Upper lobe of left lung (tissue), 6 donors: ENCODE results near the gene HERC3. TPM values are rescaled to one million over a fixed set of nuclear protein-coding genes. Genes with fewer than 3 reads are reported as not detected.

ENCODE experiments used
- ATAC-seq, 2 donors: fragments of 200-7000 bp; cut with Tn5 transposase; one replicate each; pipeline ENCODE4 v1.9.1; 2022; ENCODE audit warnings: mild to moderate bottlenecking in 2 of 2, moderate library complexity in 2 of 2; ENCODE audit not compliant: low FRiP score in 2 of 2
- DNase-seq, 2 donors: peaks; one replicate each; pipeline ENCODE4 v3.0.0-alpha.2; 2019 to 2020
- H3K27ac ChIP-seq, 4 donors: fragments of 200-600 bp; sonication (generic); one replicate each; pipeline ENCODE4 v1.5.1; 2016 to 2019
- H3K27me3 ChIP-seq, 4 donors: fragments of 200-600 bp; sonication (generic); one replicate each; pipeline ENCODE4 v1.5.1; 2017 to 2019
- H3K36me3 ChIP-seq, 4 donors: fragments of 200-600 bp; sonication (generic); one replicate each; pipeline ENCODE4 v1.5.1; 2016 to 2019
- H3K4me1 ChIP-seq, 4 donors: fragments of 200-600 bp; sonication (generic); one replicate each; pipeline ENCODE4 v1.5.1; 2018 to 2019
- H3K4me3 ChIP-seq, 4 donors: fragments of 200-600 bp; sonication (generic); one replicate each; pipeline ENCODE4 v1.5.1; 2017 to 2019; ENCODE audit warnings: mild to moderate bottlenecking in 2 of 4, moderate library complexity in 1 of 4
- H3K9me3 ChIP-seq, 4 donors: fragments of 200-600 bp; sonication (generic); one replicate each; pipeline ENCODE4 v1.5.1; 2018 to 2019
- CTCF ChIP-seq, 6 experiments: fragments of 450-650 bp in 4 of 6; fragments of 200-600 bp in 2 of 6; sonication (generic) in 2 of 6; IDR thresholded peaks; one replicate each; pipeline ENCODE4 v1.5.1; 2016 to 2019; ENCODE audit warnings: antibody characterized with exemption in 6 of 6
- EP300 ChIP-seq, 4 donors: sonication (generic); formaldehyde crosslinking; IDR thresholded peaks; one replicate each; pipeline ENCODE4 v1.5.1; 2017; ENCODE audit warnings: antibody characterized with exemption in 4 of 4, control low read depth in 2 of 4
- POLR2A ChIP-seq, 4 donors: fragments of 450-650 bp; IDR thresholded peaks; one replicate each; pipeline ENCODE4 v1.5.1; 2016 to 2017; ENCODE audit warnings: antibody characterized with exemption in 4 of 4, mild to moderate bottlenecking in 2 of 4
- POLR2AphosphoS5 ChIP-seq, 2 donors: sonication (generic); formaldehyde crosslinking; IDR thresholded peaks; one replicate each; pipeline ENCODE4 v1.5.1; 2017; ENCODE audit warnings: antibody characterized with exemption in 2 of 2
- WGBS, 2 donors: methylation state at CpG; one replicate each; pipeline ENCODE4 v1.1.5; 2017 to 2018; 5-methylcytosine and 5-hydroxymethylcytosine counted together
- total RNA-seq, 6 donors: library from RNA; depleted of rRNA in 4 of 6; stranded (reverse); fragments of >200 nt in 4 of 6; gene quantifications; one replicate each; pipeline versions ENCODE4 v1.1.0 to v1.2.1, GENCODE V29; 2016 to 2021
- donor health status: DM: no; HTN: no; CAD: no; lungs with moderate emphysema.
- donor health status: DM: no; HTN: yes; CAD: no; lungs with severe emphysema.

The HERC3 gene
- total RNA-seq, 6 donors from 2014 or later, result 37.5 to 103 (median 49.7) TPM

GRCh38 chr4:88646528-88647280 is 54.4 kb downstream of the HERC3 start:
- peaks cover 0 to 6% (median 0%) of the 10 kb centered on the region in 4 donors for H3K4me1 ChIP-seq
- WGBS, 2 donors, result 85 to 91% methylated on average over 7 of the region's 7 CpGs
- no peaks in the 10 kb centered on the region for H3K27me3 ChIP-seq
- no peaks in the 10 kb centered on the region for H3K36me3 ChIP-seq
- no peak overlapping the region for H3K4me3 ChIP-seq
- H3K9me3 ChIP-seq, result peaks cover 0 to 9% (median 0%) of the 10 kb centered on the region in 4 donors
- ATAC-seq, result peak in 1 of 2 donors; percentile 53
- no peak for TF ChIP-seq CTCF (IDR thresholded peaks at IDR 0.05)
- no peak overlapping the region for H3K27ac ChIP-seq
- no peak for DNase-seq

GRCh38 chr4:88649716-88650115 is 57.4 kb downstream of the HERC3 start:
- ATAC-seq, result no peak
- no peak overlapping the region for H3K27ac ChIP-seq
- H3K36me3 ChIP-seq, result peaks cover 0 to 15% (median 3%) of the 10 kb centered on the region in 4 donors
- no peak for DNase-seq
- no peak overlapping the region for H3K4me3 ChIP-seq
- TF ChIP-seq POLR2A (IDR thresholded peaks at IDR 0.05), result no peak
- no peak for TF ChIP-seq POLR2AphosphoS5 (IDR thresholded peaks at IDR 0.05)
- TF ChIP-seq CTCF (IDR thresholded peaks at IDR 0.05), result no peak
- no peak for TF ChIP-seq EP300 (IDR thresholded peaks at IDR 0.05)
- WGBS, 2 donors, result 74 to 80% methylated on average over 3 of the region's 3 CpGs
- peaks cover 0 to 6% (median 0%) of the 10 kb centered on the region in 4 donors for H3K4me1 ChIP-seq
- H3K27me3 ChIP-seq, result no peaks in the 10 kb centered on the region
- H3K9me3 ChIP-seq, result no peaks in the 10 kb centered on the region

- DNase-seq, result no peak
Observed at GRCh38 chr4:88653371-88653946, 61.2 kb downstream of the HERC3 start.

GRCh38 chr4:88655226-88655625 is 62.9 kb downstream of the HERC3 start:
- Histone ChIP-seq H3K9me3 (no peaks in the 10 kb centered on the region), H3K36me3 (peaks cover 0 to 46% (median 18%) of the 10 kb centered on the region in 4 donors), H3K27ac (no peak overlapping the region), H3K4me3 (no peak overlapping the region), H3K27me3 (no peaks in the 10 kb centered on the region), H3K4me1 (peaks cover 0 to 7% (median 2%) of the 10 kb centered on the region in 4 donors)
- ATAC-seq (no peak), DNase-seq (no peak)
- TF ChIP-seq CTCF (IDR thresholded peaks at IDR 0.05), result no peak
- no peak for TF ChIP-seq EP300 (IDR thresholded peaks at IDR 0.05)
- TF ChIP-seq POLR2A (IDR thresholded peaks at IDR 0.05), result no peak
- no peak for TF ChIP-seq POLR2AphosphoS5 (IDR thresholded peaks at IDR 0.05)
- WGBS, 2 donors, result 91 to 95% methylated on average over 3 of the region's 3 CpGs

More at GRCh38 chr4:88653371-88653946, 61.2 kb downstream of the HERC3 start:
- Histone ChIP-seq H3K27ac (no peak overlapping the region), H3K4me1 (no peaks in the 10 kb centered on the region), H3K9me3 (no peaks in the 10 kb centered on the region), H3K36me3 (peaks cover 0 to 46% (median 18%) of the 10 kb centered on the region in 4 donors), H3K4me3 (no peak overlapping the region), H3K27me3 (no peaks in the 10 kb centered on the region)
- TF ChIP-seq EP300 (IDR thresholded peaks at IDR 0.05) (no peak), POLR2A (IDR thresholded peaks at IDR 0.05) (no peak), CTCF (IDR thresholded peaks at IDR 0.05) (no peak), POLR2AphosphoS5 (IDR thresholded peaks at IDR 0.05) (no peak)
- WGBS, 2 donors, result 85 to 86% methylated on average over 4 of the region's 4 CpGs
- no peak for ATAC-seq
